CD4-positive, CD25-positive, alpha-beta regulatory T cell (primary cell): ENCODE data around the gene IRF4. TPM values are rescaled to one million over a fixed set of nuclear protein-coding genes. Genes with fewer than 3 reads are reported as not detected.

Source experiments
- ATAC-seq, 2 donors: fragments of 150-1000 bp; cut with Tn5 transposase; one replicate each; pipeline ENCODE4 v1.10.0; 2021; ENCODE audit warnings: low read depth in 2 of 2, moderate number of reproducible peaks in 2 of 2, moderate library complexity in 1 of 2
- DNase-seq, 3 donors: peaks; one replicate each; pipeline versions ENCODE4 v3.0.0 to v3.0.0-alpha.2; 2012 to 2022; ENCODE audit warnings: mixed read lengths in 1 of 3
- H3K27ac ChIP-seq: one replicate; pipeline ENCODE4 v1.7.0; 2013; ENCODE audit warnings: mild to moderate bottlenecking, low read length; ENCODE audit not compliant: insufficient read depth, poor library complexity, severe bottlenecking
- H3K27me3 ChIP-seq: one replicate; pipeline ENCODE4 v1.7.0; 2013; ENCODE audit warnings: low read length; ENCODE audit not compliant: control insufficient read depth, insufficient read depth
- H3K36me3 ChIP-seq: one replicate; pipeline ENCODE4 v1.7.0; 2013; ENCODE audit warnings: mild to moderate bottlenecking, low read length, moderate library complexity; ENCODE audit not compliant: control insufficient read depth, insufficient read depth
- H3K4me1 ChIP-seq: 2 replicates; pipeline ENCODE4 v1.7.0; 2013; ENCODE audit warnings: mild to moderate bottlenecking, low read length; ENCODE audit not compliant: insufficient read depth, control insufficient read depth, poor library complexity, severe bottlenecking
- H3K4me3 ChIP-seq: one replicate; pipeline ENCODE4 v1.7.0; 2013; ENCODE audit warnings: low read depth, mild to moderate bottlenecking, low read length, moderate library complexity
- H3K9me3 ChIP-seq, 2 experiments: 1 replicate in 1 of 2; 2 replicates in 1 of 2; pipeline ENCODE4 v1.7.0; 2013; ENCODE audit warnings: low read length in 2 of 2, mild to moderate bottlenecking in 1 of 2, moderate library complexity in 1 of 2; ENCODE audit not compliant: control insufficient read depth in 2 of 2
- H3K27ac Mint-ChIP-seq, 3 donors: one replicate each; pipeline ENCODE4 v1.8.0; 2020 to 2022; ENCODE audit warnings: mild to moderate bottlenecking in 3 of 3, mixed read lengths in 3 of 3, moderate library complexity in 2 of 3
- H3K27me3 Mint-ChIP-seq: one replicate; pipeline ENCODE4 v1.8.0; 2022; ENCODE audit warnings: mild to moderate bottlenecking, mixed read lengths
- H3K36me3 Mint-ChIP-seq: one replicate; pipeline ENCODE4 v1.8.0; 2020; ENCODE audit warnings: mixed read lengths
- H3K4me1 Mint-ChIP-seq, 4 donors: one replicate each; pipeline ENCODE4 v1.8.0; 2020 to 2022; ENCODE audit warnings: mixed read lengths in 4 of 4, mild to moderate bottlenecking in 1 of 4
- H3K4me3 Mint-ChIP-seq, 4 donors: one replicate each; pipeline ENCODE4 v1.8.0; 2020 to 2022; ENCODE audit warnings: mild to moderate bottlenecking in 4 of 4, mixed read lengths in 4 of 4, moderate library complexity in 3 of 4
- H3K9me3 Mint-ChIP-seq, 7 donors: one replicate each; pipeline ENCODE4 v1.8.0; 2020 to 2022; ENCODE audit warnings: mixed read lengths in 7 of 7, mild to moderate bottlenecking in 3 of 7, moderate library complexity in 2 of 7
- polyA plus RNA-seq, 4 donors: library from polyadenylated mRNA; unstranded; fragments of 300-500 nt; fragmentation: Illumina TruSeq; gene quantifications; one replicate each; pipeline ENCODE4 v1.2.3, GENCODE V29; 2021
- total RNA-seq: library from RNA; stranded (reverse); gene quantifications from one replicate; pipeline ENCODE4 v1.2.3, GENCODE V29; 2022

The IRF4 gene
- total and polyA plus RNA-seq, 5 donors from 2014 or later: 9.0 to 71.3 (median 12.2) TPM

GRCh38 chr6:345747-346385 is 45.7 kb upstream of the IRF4 start:
- Mint-ChIP-seq H3K4me1 (peaks cover 0 to 9% (median 6%) of the 10 kb centered on the region in 4 donors), H3K4me3 (no peak overlapping the region), H3K36me3 (peaks cover 46% of the 10 kb centered on the region), H3K9me3 (peaks cover 0 to 5% (median 0%) of the 10 kb centered on the region in 7 donors), H3K27me3 (no peaks in the 10 kb centered on the region), H3K27ac (no peak overlapping the region)
- Histone ChIP-seq H3K27ac (no peak overlapping the region), H3K4me1 (no peaks in the 10 kb centered on the region), H3K4me3 (no peak overlapping the region), H3K9me3 (no peaks in the 10 kb centered on the region), H3K36me3 (peaks cover 20% of the 10 kb centered on the region), H3K27me3 (no peaks in the 10 kb centered on the region)
- no peak for DNase-seq
- no peak for ATAC-seq

- Histone ChIP-seq H3K36me3 (peaks cover 20% of the 10 kb centered on the region), H3K4me1 (no peaks in the 10 kb centered on the region), H3K9me3 (no peaks in the 10 kb centered on the region)
Observed at GRCh38 chr6:346386-347030, 45.0 kb upstream of the IRF4 start.

GRCh38 chr6:347232-347631 is 44.3 kb upstream of the IRF4 start:
- no peak for ATAC-seq
- no peak for DNase-seq
- H3K4me3 ChIP-seq: no peak overlapping the region
- no peak overlapping the region for H3K27ac ChIP-seq
- Mint-ChIP-seq H3K36me3 (peaks cover 54% of the 10 kb centered on the region), H3K9me3 (peaks cover 0 to 5% (median 0%) of the 10 kb centered on the region in 7 donors), H3K4me3 (no peak overlapping the region), H3K4me1 (peaks cover 0 to 6% (median 5%) of the 10 kb centered on the region in 4 donors), H3K27ac (no peak overlapping the region), H3K27me3 (no peaks in the 10 kb centered on the region)
- H3K27me3 ChIP-seq: no peaks in the 10 kb centered on the region
- H3K4me1 ChIP-seq: no peaks in the 10 kb centered on the region
- H3K9me3 ChIP-seq: no peaks in the 10 kb centered on the region
- peaks cover 20% of the 10 kb centered on the region for H3K36me3 ChIP-seq

More at GRCh38 chr6:346386-347030, 45.0 kb upstream of the IRF4 start:
- no peak overlapping the region for H3K27ac ChIP-seq
- H3K4me3 ChIP-seq: no peak overlapping the region
- H3K27me3 ChIP-seq: no peaks in the 10 kb centered on the region
- Mint-ChIP-seq H3K9me3 (peaks cover 0 to 5% (median 0%) of the 10 kb centered on the region in 7 donors), H3K4me3 (no peak overlapping the region), H3K4me1 (peaks cover 0 to 7% (median 6%) of the 10 kb centered on the region in 4 donors), H3K27ac (no peak overlapping the region), H3K36me3 (peaks cover 51% of the 10 kb centered on the region), H3K27me3 (no peaks in the 10 kb centered on the region)
- ATAC-seq (no peak), DNase-seq (no peak)

GRCh38 chr6:347951-348859 is 43.3 kb upstream of the IRF4 start:
- Mint-ChIP-seq H3K4me1 (peaks cover 0 to 6% (median 3%) of the 10 kb centered on the region in 4 donors), H3K36me3 (peaks cover 54% of the 10 kb centered on the region), H3K4me3 (no peak overlapping the region), H3K27ac (no peak overlapping the region), H3K9me3 (peaks cover 0 to 5% (median 0%) of the 10 kb centered on the region in 7 donors), H3K27me3 (no peaks in the 10 kb centered on the region)
- Histone ChIP-seq H3K4me1 (no peaks in the 10 kb centered on the region), H3K27ac (no peak overlapping the region), H3K9me3 (no peaks in the 10 kb centered on the region), H3K27me3 (no peaks in the 10 kb centered on the region), H3K36me3 (peaks cover 20% of the 10 kb centered on the region), H3K4me3 (no peak overlapping the region)
- DNase-seq: no peak
- no peak for ATAC-seq

- Mint-ChIP-seq H3K27ac (no peak overlapping the region), H3K36me3 (peaks cover 53% of the 10 kb centered on the region), H3K27me3 (no peaks in the 10 kb centered on the region), H3K4me1 (peaks cover 0 to 2% (median under 1%) of the 10 kb centered on the region in 4 donors), H3K4me3 (no peak overlapping the region), H3K9me3 (peaks cover 0 to 5% (median 0%) of the 10 kb centered on the region in 7 donors)
- ATAC-seq (no peak), DNase-seq (no peak)
- H3K27ac ChIP-seq: no peak overlapping the region
- H3K27me3 ChIP-seq: no peaks in the 10 kb centered on the region
- no peak overlapping the region for H3K4me3 ChIP-seq
- H3K4me1 ChIP-seq: no peaks in the 10 kb centered on the region
- peaks cover 20% of the 10 kb centered on the region for H3K36me3 ChIP-seq
- H3K9me3 ChIP-seq: no peaks in the 10 kb centered on the region
Observed at GRCh38 chr6:348860-349396, 42.6 kb upstream of the IRF4 start.

- Histone ChIP-seq H3K27me3 (no peaks in the 10 kb centered on the region), H3K36me3 (peaks cover 20% of the 10 kb centered on the region), H3K4me1 (no peaks in the 10 kb centered on the region), H3K9me3 (no peaks in the 10 kb centered on the region), H3K4me3 (no peak overlapping the region), H3K27ac (no peak overlapping the region)
- DNase-seq: no peak
- no peak for ATAC-seq
- Mint-ChIP-seq H3K4me3 (no peak overlapping the region), H3K27ac (no peak overlapping the region), H3K36me3 (peaks cover 51% of the 10 kb centered on the region), H3K4me1 (peaks cover 0 to 2% (median 0%) of the 10 kb centered on the region in 4 donors), H3K27me3 (no peaks in the 10 kb centered on the region), H3K9me3 (peaks cover 0 to 3% (median 0%) of the 10 kb centered on the region in 7 donors)
Observed at GRCh38 chr6:349491-349921, 42.0 kb upstream of the IRF4 start.

- Mint-ChIP-seq H3K27me3 (no peaks in the 10 kb centered on the region), H3K4me3 (no peak overlapping the region), H3K9me3 (peaks cover 0 to 3% (median 0%) of the 10 kb centered on the region in 7 donors), H3K27ac (no peak overlapping the region), H3K4me1 (peaks cover 0 to 2% (median 0%) of the 10 kb centered on the region in 4 donors), H3K36me3 (peaks cover 49% of the 10 kb centered on the region)
- Histone ChIP-seq H3K27ac (no peak overlapping the region), H3K27me3 (no peaks in the 10 kb centered on the region), H3K36me3 (peaks cover 20% of the 10 kb centered on the region), H3K4me1 (no peaks in the 10 kb centered on the region), H3K9me3 (no peaks in the 10 kb centered on the region), H3K4me3 (no peak overlapping the region)
- DNase-seq (no peak), ATAC-seq (no peak)
Observed at GRCh38 chr6:350371-350770, 41.2 kb upstream of the IRF4 start.
